ENCODE results near the gene TMEM39A. TPM values are rescaled to one million over a fixed set of nuclear protein-coding genes. Genes with fewer than 3 reads are reported as not detected.

Gene TMEM39A
- total and polyA plus RNA-seq, 2 donors (not counting 1 experiment from before 2014, with no cell fraction given), result 48.0 to 59.0 TPM

DNA sequence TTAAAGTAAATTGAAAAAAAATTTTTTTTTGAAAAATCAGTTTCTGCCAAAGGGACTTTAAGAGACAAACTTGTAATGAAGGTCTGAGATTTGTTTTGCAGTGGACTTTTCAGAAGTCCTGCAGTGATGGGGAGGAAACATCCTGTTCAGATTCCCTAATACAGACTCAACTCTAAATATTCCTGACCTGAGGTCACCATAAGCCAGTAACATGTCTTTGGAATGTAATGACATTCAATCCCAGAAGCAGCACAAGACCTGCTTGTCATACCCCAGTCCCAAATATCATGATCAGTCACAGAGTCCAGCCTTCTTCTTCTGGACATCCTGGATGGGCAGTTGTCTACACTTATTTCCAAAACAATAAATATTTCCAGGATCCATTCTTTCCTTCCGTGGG lies 53.6 kb downstream of the TMEM39A start:
- H3K27me3 ChIP-seq (ENCODE audit: control insufficient read depth, insufficient read depth, low read length), result no peaks in the 10 kb centered on the region
- H3K79me2 ChIP-seq (ENCODE audit: control insufficient read depth, insufficient read depth, low read length), result no peaks in the 10 kb centered on the region
- H3K4me2 ChIP-seq (ENCODE audit: extremely low read depth, insufficient read depth, low read length), result no peak overlapping the region
- no peak for DNase-seq (ENCODE audit: low read depth in 2 of 2)
- no peaks in the 10 kb centered on the region for H4K20me1 ChIP-seq (ENCODE audit: control insufficient read depth, extremely low read depth, insufficient read depth, low read length)
- no peaks in the 10 kb centered on the region for H3K9me3 ChIP-seq (ENCODE audit: control insufficient read depth, insufficient read depth, low read depth, low read length)
- no peak overlapping the region for H3K9ac ChIP-seq (ENCODE audit: insufficient read depth, low read length)
- TF ChIP-seq EZH2 (IDR thresholded peaks at IDR 0.05; ENCODE audit: low read length, missing control alignments) (no peak), CTCF (conservative IDR thresholded peaks at IDR 0.05 in 1 of 2, IDR thresholded peaks at IDR 0.05 in 1 of 2; ENCODE audit: low read depth in 1 of 2, low read length in 2 of 2) (no peak)
- no peak overlapping the region for H2AFZ ChIP-seq (ENCODE audit: low read length)
- no peaks in the 10 kb centered on the region for H3K4me1 ChIP-seq (ENCODE audit: control insufficient read depth, extremely low read depth, insufficient read depth, low read length)
- H3K27ac ChIP-seq (ENCODE audit: insufficient read depth, low read length), result no peak overlapping the region
- H3K36me3 ChIP-seq (ENCODE audit: control insufficient read depth, insufficient read depth, low read length), result peaks cover 4% of the 10 kb centered on the region
- no peak overlapping the region for H3K4me3 ChIP-seq (replicated peaks in 1 of 4; ENCODE audit: control extremely low read depth in 1 of 4, insufficient read depth in 1 of 4, low read depth in 3 of 4, low read length in 4 of 4)

DNA sequence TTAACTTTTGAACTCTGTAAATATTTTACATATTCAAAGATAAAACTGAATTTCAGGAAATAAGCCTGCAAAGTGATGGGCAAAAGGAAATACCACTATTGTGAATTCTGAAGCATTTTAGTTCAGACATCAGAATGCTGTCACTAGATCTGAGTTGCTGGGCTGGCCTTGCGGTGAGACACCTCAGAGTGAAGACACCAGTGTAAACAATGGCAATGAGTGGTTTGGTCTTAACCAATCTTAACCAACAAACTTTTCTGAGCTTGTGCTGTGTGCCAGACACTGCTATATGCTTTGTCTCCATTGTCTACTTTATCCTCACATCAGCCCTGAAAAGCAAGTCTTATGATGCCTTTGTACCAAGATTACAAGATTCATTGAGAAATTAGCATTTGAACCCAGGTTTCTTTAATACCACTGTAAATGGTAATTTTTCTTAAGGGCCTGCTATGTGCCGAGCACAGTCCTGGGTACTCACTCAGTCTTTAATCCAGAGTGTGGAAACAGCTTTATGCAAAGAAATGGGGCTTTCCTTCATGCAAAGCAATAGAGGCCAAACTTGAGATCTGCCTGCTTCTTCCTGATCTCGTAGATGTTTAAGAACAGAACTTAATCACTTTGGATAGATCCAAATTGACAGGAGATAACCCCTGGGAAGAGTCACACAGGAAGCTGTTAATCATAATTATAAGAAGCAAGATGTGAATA lies 55.0 kb downstream of the TMEM39A start:
- Histone ChIP-seq H3K9ac (ENCODE audit: insufficient read depth, low read length) (no peak overlapping the region), H3K4me2 (ENCODE audit: extremely low read depth, insufficient read depth, low read length) (no peak overlapping the region), H2AFZ (ENCODE audit: low read length) (no peak overlapping the region), H3K4me3 (replicated peaks in 1 of 4; ENCODE audit: control extremely low read depth in 1 of 4, insufficient read depth in 1 of 4, low read depth in 3 of 4, low read length in 4 of 4) (no peak overlapping the region), H3K4me1 (ENCODE audit: control insufficient read depth, extremely low read depth, insufficient read depth, low read length) (no peaks in the 10 kb centered on the region), H3K79me2 (ENCODE audit: control insufficient read depth, insufficient read depth, low read length) (no peaks in the 10 kb centered on the region), H4K20me1 (ENCODE audit: control insufficient read depth, extremely low read depth, insufficient read depth, low read length) (no peaks in the 10 kb centered on the region), H3K27ac (ENCODE audit: insufficient read depth, low read length) (no peak overlapping the region), H3K9me3 (ENCODE audit: control insufficient read depth, insufficient read depth, low read depth, low read length) (no peaks in the 10 kb centered on the region), H3K36me3 (ENCODE audit: control insufficient read depth, insufficient read depth, low read length) (no peaks in the 10 kb centered on the region), H3K27me3 (ENCODE audit: control insufficient read depth, insufficient read depth, low read length) (no peaks in the 10 kb centered on the region)
- no peak for DNase-seq (ENCODE audit: low read depth in 2 of 2)
- TF ChIP-seq CTCF (conservative IDR thresholded peaks at IDR 0.05 in 1 of 2, IDR thresholded peaks at IDR 0.05 in 1 of 2; ENCODE audit: low read depth in 1 of 2, low read length in 2 of 2) (no peak), EZH2 (IDR thresholded peaks at IDR 0.05; ENCODE audit: low read length, missing control alignments) (no peak)

- H3K4me1 ChIP-seq (ENCODE audit: control insufficient read depth, extremely low read depth, insufficient read depth, low read length), result no peaks in the 10 kb centered on the region
- no peak overlapping the region for H3K9ac ChIP-seq (ENCODE audit: insufficient read depth, low read length)
- no peak overlapping the region for H3K4me3 ChIP-seq (replicated peaks in 1 of 4; ENCODE audit: control extremely low read depth in 1 of 4, insufficient read depth in 1 of 4, low read depth in 3 of 4, low read length in 4 of 4)
- no peaks in the 10 kb centered on the region for H4K20me1 ChIP-seq (ENCODE audit: control insufficient read depth, extremely low read depth, insufficient read depth, low read length)
- H3K27ac ChIP-seq (ENCODE audit: insufficient read depth, low read length), result no peak overlapping the region
- peak in 1 of 2 donors; percentile 9 for DNase-seq (ENCODE audit: low read depth in 2 of 2)
- TF ChIP-seq CTCF (conservative IDR thresholded peaks at IDR 0.05 in 1 of 2, IDR thresholded peaks at IDR 0.05 in 1 of 2; ENCODE audit: low read depth in 1 of 2, low read length in 2 of 2) (no peak), EZH2 (IDR thresholded peaks at IDR 0.05; ENCODE audit: low read length, missing control alignments) (no peak)
- H3K4me2 ChIP-seq (ENCODE audit: extremely low read depth, insufficient read depth, low read length), result no peak overlapping the region
- H3K79me2 ChIP-seq (ENCODE audit: control insufficient read depth, insufficient read depth, low read length), result no peaks in the 10 kb centered on the region
- H3K27me3 ChIP-seq (ENCODE audit: control insufficient read depth, insufficient read depth, low read length), result no peaks in the 10 kb centered on the region
- H3K36me3 ChIP-seq (ENCODE audit: control insufficient read depth, insufficient read depth, low read length), result peaks cover 4% of the 10 kb centered on the region
- no peak overlapping the region for H2AFZ ChIP-seq (ENCODE audit: low read length)
- H3K9me3 ChIP-seq (ENCODE audit: control insufficient read depth, insufficient read depth, low read depth, low read length), result no peaks in the 10 kb centered on the region
These were observed 58.1 kb downstream of the TMEM39A start for GRCh38 chr3:119405315-119405714.
